Heart left ventricle (tissue), 13 donors: Measurements from ENCODE around the gene DDX51.

Experiments used
- CTCF ChIP-seq, 12 donors: fragments of 200-600 bp; sonication (generic) in 4 of 12; IDR thresholded peaks; one replicate each; pipeline versions ENCODE4 v1.5.0 to v1.8.0; 2018 to 2022; ENCODE audit warnings: antibody characterized with exemption in 12 of 12, mild to moderate bottlenecking in 5 of 12
- POLR2A ChIP-seq, 2 donors: fragments of 450-650 bp; IDR thresholded peaks; one replicate each; pipeline ENCODE4 v1.6.1; 2017; ENCODE audit warnings: antibody characterized with exemption in 2 of 2, mild to moderate bottlenecking in 2 of 2, moderate library complexity in 2 of 2
- donor health status: ischemic (EF 13 %, LVEDD 7.1; RV severe dilation, severe dysfunction).
- donor health status: DM: no; HTN: yes; CAD: no.
- donor health status: DM: no; HTN: no; CAD: no.
- donor health status: ischemic (EF 25% LVEDD 6.9; RV normal size, moderate dysfunction).
- donor health status: ischemic (EF 25% LVEDD 5.7; RV mildly dilated, moderate dysfunction).
- donor health status: ischemic (EF 35%, LVEDD 5.7; RV mildly dilated, moderate dysfunction).
- donor health status: nonischemic (EF 11% LVEDD 7.7; RV severe dilation, severe dysfunction).
- donor health status: DM: yes; HTN: yes; CAD: no.
- donor health status: PGD.
- donor health status: ischemic (EF 29% LVEDD 5.4; RV normal size, mild dysfunction).
- donor health status: nonischemic (EF 23%, LVEDD 6.1; RV moderate dilation, normal function).

GRCh38 chr12:132125736-132126135 is 18.4 kb downstream of the DDX51 start:
- TF ChIP-seq CTCF (IDR thresholded peaks at IDR 0.05) = no peak
- no peak for TF ChIP-seq POLR2A (IDR thresholded peaks at IDR 0.05)
